MCF 10A (cell line): ENCODE results near the gene EFNB1. TPM values are rescaled to one million over a fixed set of nuclear protein-coding genes. Genes with fewer than 3 reads are reported as not detected.
"Not testable (repeated sequence)": the region's sequence is repeated elsewhere in the genome, so short reads cannot be mapped to it uniquely, and the experiment has no call there.

ENCODE experiments used
- Bru-seq: library from RNA; stranded (reverse); fragments of 400-500 nt; gene quantifications from one replicate; lab custom pipeline; 2021; lab: Mats Ljungman, UMichigan
- BruChase-seq, 2 experiments: library from RNA; stranded (reverse); fragments of 400-500 nt; gene quantifications; one replicate each; lab custom pipeline; 2021; lab: Mats Ljungman, UMichigan
- BruUV-seq: library from RNA; stranded (reverse); fragments of 400-500 nt; replicated peaks from 2 replicates; lab custom pipeline; 2021; lab: Mats Ljungman, UMichigan
- CTCF ChIA-PET: fragments of 300-600 bp; sonication (Branson Sonifier 250); formaldehyde crosslinking; extraction: SDS; loops from one replicate; lab custom pipeline; 2021; ENCODE audit warnings: antibody characterized with exemption, inconsistent platforms; lab: Yijun Ruan, JAX
- POLR2A ChIA-PET: fragments of 300-600, 350-650 bp; sonication (Branson Sonifier 250); formaldehyde crosslinking; extraction: SDS; loops from one replicate; lab custom pipeline; 2020; ENCODE audit warnings: antibody characterized with exemption, inconsistent platforms; lab: Yijun Ruan, JAX
- DNase-seq: peaks from one replicate; pipeline ENCODE4 v3.0.0-alpha.2; 2018; ENCODE audit not compliant: unreplicated experiment
- H3K27ac Mint-ChIP-seq: one replicate; pipeline ENCODE4 v1.8.0; 2022; ENCODE audit warnings: mild to moderate bottlenecking, low read depth, mixed read lengths; ENCODE audit not compliant: unreplicated experiment
- H3K27me3 Mint-ChIP-seq: one replicate; pipeline ENCODE4 v1.8.0; 2022; ENCODE audit warnings: mixed read lengths; ENCODE audit not compliant: insufficient read depth, unreplicated experiment
- H3K36me3 Mint-ChIP-seq: one replicate; pipeline ENCODE4 v1.8.0; 2022; ENCODE audit warnings: mild to moderate bottlenecking, moderate library complexity, mixed read lengths; ENCODE audit not compliant: insufficient read depth, unreplicated experiment
- H3K4me1 Mint-ChIP-seq: one replicate; pipeline ENCODE4 v1.8.0; 2022; ENCODE audit warnings: mixed read lengths; ENCODE audit not compliant: insufficient read depth, unreplicated experiment
- H3K4me3 Mint-ChIP-seq: one replicate; pipeline ENCODE4 v1.8.0; 2022; ENCODE audit warnings: mild to moderate bottlenecking, moderate library complexity, mixed read lengths; ENCODE audit not compliant: unreplicated experiment
- H3K9me3 Mint-ChIP-seq: one replicate; pipeline ENCODE4 v1.8.0; 2022; ENCODE audit warnings: mixed read lengths; ENCODE audit not compliant: unreplicated experiment
- CTCF ChIP-seq: fragments of 200-600 bp; IDR thresholded peaks from one replicate; pipeline ENCODE4 v1.8.0; 2022; ENCODE audit warnings: antibody characterized with exemption, mild to moderate bottlenecking; ENCODE audit not compliant: unreplicated experiment
- intact Hi-C: fragments of 100-400 bp; cut with micrococcal nuclease; formaldehyde crosslinking; loops from 2 replicates; pipeline ENCODE4 v1.14.1; 2022
- long read RNA-seq: library from polyadenylated mRNA; stranded (forward); transcript quantifications from one replicate; pipeline ENCODE4 v2.0.0, GENCODE V29; 2022
- total RNA-seq: library from RNA; stranded (reverse); gene quantifications from 2 replicates; pipeline ENCODE4 v1.2.3, GENCODE V29; 2022

The EFNB1 gene
- total RNA-seq (38.9 and 42.9 TPM in 2 replicates), Bru-seq, nascent RNA (percentile 58 among the genes with signal in this experiment), BruChase-seq, experiment 1, labeled RNA remaining after a 6-hour chase (percentile 80 among the genes with signal in this experiment), BruChase-seq, experiment 2, labeled RNA remaining after a 2-hour chase (percentile 65 among the genes with signal in this experiment)
- long read RNA-seq, transcript EFNB1-201 (5 exons, 3,314 nt): major isoform, 146 of 168 reads
- long read RNA-seq, partial matches to known transcripts: 18 of 168 reads
- long read RNA-seq, other reads (novel, unspliced or antisense): 4 of 168 reads

DNA sequence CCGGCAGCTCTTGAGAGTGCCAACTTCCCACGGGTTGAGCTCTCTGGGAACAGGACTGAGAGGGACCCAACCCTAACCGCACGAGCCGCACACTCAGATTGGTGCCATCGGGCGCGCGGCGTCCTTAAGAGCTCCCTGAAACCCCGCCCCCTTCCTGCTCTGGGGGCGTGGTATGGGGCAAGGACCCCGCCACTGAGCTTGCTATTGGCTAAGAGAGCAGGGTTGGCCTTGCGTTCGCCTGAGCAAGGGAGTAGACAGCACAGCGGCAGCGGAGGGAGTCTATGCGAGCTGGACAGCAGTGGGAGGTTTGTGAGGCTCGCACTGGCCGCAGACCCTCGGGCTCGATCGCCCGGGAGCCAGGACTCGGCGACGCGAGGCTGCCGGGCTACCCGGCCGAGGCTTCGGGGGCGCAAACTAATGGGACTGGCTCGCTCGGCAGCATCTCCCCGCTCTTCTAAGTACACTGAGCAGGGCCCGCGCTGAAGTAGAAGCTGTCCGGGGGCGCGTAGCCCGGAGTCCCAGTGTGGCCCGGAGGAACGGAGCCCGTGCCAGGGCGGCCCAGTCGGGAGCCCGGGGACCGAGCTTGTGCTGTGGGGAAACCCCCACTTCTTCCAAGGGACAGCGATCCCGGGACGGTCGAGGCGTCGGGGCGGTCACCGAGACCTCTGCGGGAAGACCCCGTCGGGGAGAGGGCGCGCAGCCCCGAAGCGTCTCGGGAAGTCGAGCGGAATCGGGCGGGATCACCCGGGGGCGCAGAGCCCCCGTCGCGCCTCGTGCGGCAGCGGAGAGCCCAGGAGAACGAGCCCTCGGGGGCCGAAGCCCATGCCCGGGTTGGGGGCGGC lies at the start of gene EFNB1:
Gene EFNB1 (plus strand): TSS at position 282 of the 842 bp plus-strand sequence. CDS start 756 bp downstream, outside the sequence.
- peak within 1 kb of the TSS; percentile 91 for H3K27ac Mint-ChIP-seq
- peak; percentile 94 for DNase-seq
- ChIA-PET POLR2A (interaction anchor here (0.6 to 4.5 kb wide), 28 partner anchors 13 to 394 kb away, joined by 3 to 38 read pairs (median 5); partner anchors contain the start of gene PJA1), CTCF (interaction anchor here (0.6 to 12.3 kb wide), 39 partner anchors 9 to 559 kb away, joined by 3 to 204 read pairs (median 3); no protein-coding TSS in a partner anchor)
- no peaks in the 10 kb centered on the region for H3K9me3 Mint-ChIP-seq
- no peak for TF ChIP-seq CTCF
- H3K36me3 Mint-ChIP-seq: no peaks in the 10 kb centered on the region
- H3K27me3 Mint-ChIP-seq: peaks cover 33% of the 10 kb centered on the region
- H3K4me3 Mint-ChIP-seq: peak within 1 kb of the TSS; percentile 77
- TSS peak; percentile 67 for BruUV-seq
- H3K4me1 Mint-ChIP-seq: peaks cover 10% of the 10 kb centered on the region
- intact Hi-C loops: loop anchor here (1.0 to 10.0 kb wide), 4 partner anchors 196 to 393 kb away; no protein-coding TSS in a partner anchor

- H3K27ac Mint-ChIP-seq, BruUV-seq, intact Hi-C loops, CTCF ChIA-PET, H3K9me3 Mint-ChIP-seq, H3K4me1 Mint-ChIP-seq, POLR2A ChIA-PET, H3K4me3 Mint-ChIP-seq, H3K36me3 Mint-ChIP-seq, DNase-seq: not testable (repeated sequence)
- H3K27me3 Mint-ChIP-seq: peaks cover 67% of the 10 kb centered on the region
Observed at GRCh38 chrX:68781295-68781694, 47.5 kb upstream of the EFNB1 start.

- Mint-ChIP-seq H3K27ac (no peak overlapping the region), H3K36me3 (no peaks in the 10 kb centered on the region), H3K27me3 (peaks cover 49% of the 10 kb centered on the region), H3K4me1 (no peaks in the 10 kb centered on the region), H3K9me3 (no peaks in the 10 kb centered on the region), H3K4me3 (no peak overlapping the region)
- ChIA-PET POLR2A (no interaction called here), CTCF (interaction anchor here (0.6 kb wide), 1 partner anchor 561 kb away, joined by 3 read pairs; no protein-coding TSS in a partner anchor)
- no TSS peak for BruUV-seq
- intact Hi-C loops: no loop called here
- DNase-seq: no peak
- TF ChIP-seq CTCF: no peak
Observed at GRCh38 chrX:68784816-68785215, 44.0 kb upstream of the EFNB1 start.

DNA sequence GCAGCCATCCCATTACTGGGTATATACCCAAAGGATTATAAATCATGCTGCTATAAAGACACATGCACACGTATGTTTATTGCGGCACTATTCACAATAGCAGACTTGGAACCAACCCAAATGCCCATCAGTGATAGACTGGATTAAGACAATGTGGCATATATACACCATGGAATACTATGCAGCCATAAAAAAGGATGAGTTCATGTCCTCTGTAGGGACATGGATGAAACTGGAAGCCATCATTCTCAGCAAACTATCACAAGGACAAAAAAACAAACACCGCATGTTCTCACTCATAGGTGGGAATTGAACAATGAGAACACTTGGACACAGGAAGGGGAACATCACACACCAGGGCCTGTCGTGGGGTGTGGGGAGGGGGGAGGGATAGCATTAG lies 42.2 kb upstream of the EFNB1 start:
- H3K4me3 Mint-ChIP-seq, H3K27ac Mint-ChIP-seq, CTCF ChIA-PET, intact Hi-C loops, BruUV-seq, DNase-seq, H3K9me3 Mint-ChIP-seq, H3K36me3 Mint-ChIP-seq, H3K4me1 Mint-ChIP-seq, POLR2A ChIA-PET: not testable (repeated sequence)
- peaks cover 45% of the 10 kb centered on the region for H3K27me3 Mint-ChIP-seq
